ENCODE results near the gene MRFAP1.

GRCh38 chr4:6591313-6591712, 49.2 kb upstream of the MRFAP1 start:
- no peak for TF ChIP-seq CTCF (IDR thresholded peaks at IDR 0.05)
- TF ChIP-seq POLR2A (IDR thresholded peaks at IDR 0.05): no peak
